ENCODE measurements around the gene CARD19.

Gene CARD19

DNA sequence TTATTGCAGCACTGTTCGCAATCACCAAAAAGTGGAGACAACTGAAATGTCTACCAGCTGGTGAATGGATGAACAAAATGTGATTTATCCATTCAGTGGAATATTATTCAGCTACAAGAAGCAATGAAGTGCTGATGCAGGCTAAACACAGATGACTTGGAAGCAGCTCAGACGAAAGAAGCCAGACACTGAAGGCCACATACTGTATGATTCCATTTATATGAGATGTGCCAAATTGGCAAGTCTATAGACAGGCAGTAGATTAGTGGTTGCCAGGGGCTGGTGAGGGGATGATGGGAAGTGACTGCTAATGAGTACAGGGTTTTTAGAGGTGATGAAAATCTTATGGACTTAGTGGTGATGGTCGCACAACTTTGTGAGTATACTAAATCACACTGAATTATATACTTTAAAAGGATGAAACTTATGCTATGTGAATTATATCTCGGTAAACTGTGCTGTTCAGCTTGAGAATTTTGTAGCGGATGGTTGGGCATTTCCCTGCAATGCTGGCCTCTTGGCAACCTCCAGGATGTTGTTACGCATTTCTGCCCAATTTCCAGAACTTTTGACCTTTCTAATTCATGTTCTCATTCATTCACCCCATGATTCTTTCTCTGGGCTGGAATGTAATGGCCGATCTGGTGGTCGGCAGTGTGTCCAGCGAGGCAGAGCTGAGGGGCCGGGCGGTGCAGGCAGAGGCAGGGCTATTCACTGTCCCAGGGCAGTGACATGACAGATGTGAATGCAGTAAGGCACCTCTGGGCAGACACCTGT lies 66.0 kb downstream of the CARD19 start:
- DNase-seq (ENCODE audit: low read depth, low spot score): no peak
